GM10248 (cell line): ENCODE data around the gene ANKRD29.

Source experiments
- CTCF ChIA-PET: fragments of 300-600 bp; sonication (Branson Sonifier 250); formaldehyde crosslinking; extraction: SDS; loops from one replicate; lab custom pipeline; 2021; ENCODE audit warnings: antibody characterized with exemption; lab: Yijun Ruan, JAX
- POLR2A ChIA-PET: fragments of 350-650 bp; sonication (Branson Sonifier 250); formaldehyde crosslinking; extraction: SDS; loops from one replicate; lab custom pipeline; 2020; ENCODE audit warnings: antibody characterized with exemption; lab: Yijun Ruan, JAX
- DNase-seq: peaks from one replicate; pipeline ENCODE4 v3.0.0; 2012; ENCODE audit errors: extremely low spot score
- TF ChIP-seq, protein P1 (sequence below): IDR thresholded peaks from 2 replicates; pipeline ENCODE4 v1.5.1; 2012; ENCODE audit warnings: mild to moderate bottlenecking, low read depth; ENCODE audit errors: extremely low read depth, missing control alignments, control extremely low read depth

ANKRD29 gene

DNA sequence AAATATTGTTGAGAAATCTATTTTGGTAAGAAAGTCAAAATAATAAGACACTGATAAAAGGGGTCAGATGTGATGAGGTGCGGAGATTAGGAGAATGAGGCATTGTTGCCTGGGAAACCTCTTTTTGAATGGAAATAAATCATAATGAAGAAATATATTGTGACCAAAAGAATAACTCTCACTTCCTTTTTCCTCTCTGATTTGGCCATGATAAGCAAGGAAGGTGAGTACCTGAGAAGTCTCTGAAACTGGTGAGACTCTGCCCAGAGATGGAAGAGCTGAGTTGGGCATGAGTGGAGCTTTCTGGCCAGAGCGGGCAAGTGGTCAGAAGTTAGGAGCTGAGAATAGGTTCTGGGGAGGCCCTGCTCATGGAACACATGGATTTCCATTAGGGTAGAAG lies 38.3 kb upstream of the ANKRD29 start:
- POLR2A ChIA-PET: no interaction called here
- CTCF ChIA-PET: interaction anchor here (1.0 kb wide), 1 partner anchor 79 kb away, joined by 3 read pairs; no protein-coding TSS in a partner anchor
- no peak for DNase-seq
- TF ChIP-seq, protein P1, sequence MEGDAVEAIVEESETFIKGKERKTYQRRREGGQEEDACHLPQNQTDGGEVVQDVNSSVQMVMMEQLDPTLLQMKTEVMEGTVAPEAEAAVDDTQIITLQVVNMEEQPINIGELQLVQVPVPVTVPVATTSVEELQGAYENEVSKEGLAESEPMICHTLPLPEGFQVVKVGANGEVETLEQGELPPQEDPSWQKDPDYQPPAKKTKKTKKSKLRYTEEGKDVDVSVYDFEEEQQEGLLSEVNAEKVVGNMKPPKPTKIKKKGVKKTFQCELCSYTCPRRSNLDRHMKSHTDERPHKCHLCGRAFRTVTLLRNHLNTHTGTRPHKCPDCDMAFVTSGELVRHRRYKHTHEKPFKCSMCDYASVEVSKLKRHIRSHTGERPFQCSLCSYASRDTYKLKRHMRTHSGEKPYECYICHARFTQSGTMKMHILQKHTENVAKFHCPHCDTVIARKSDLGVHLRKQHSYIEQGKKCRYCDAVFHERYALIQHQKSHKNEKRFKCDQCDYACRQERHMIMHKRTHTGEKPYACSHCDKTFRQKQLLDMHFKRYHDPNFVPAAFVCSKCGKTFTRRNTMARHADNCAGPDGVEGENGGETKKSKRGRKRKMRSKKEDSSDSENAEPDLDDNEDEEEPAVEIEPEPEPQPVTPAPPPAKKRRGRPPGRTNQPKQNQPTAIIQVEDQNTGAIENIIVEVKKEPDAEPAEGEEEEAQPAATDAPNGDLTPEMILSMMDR: no peak

DNA sequence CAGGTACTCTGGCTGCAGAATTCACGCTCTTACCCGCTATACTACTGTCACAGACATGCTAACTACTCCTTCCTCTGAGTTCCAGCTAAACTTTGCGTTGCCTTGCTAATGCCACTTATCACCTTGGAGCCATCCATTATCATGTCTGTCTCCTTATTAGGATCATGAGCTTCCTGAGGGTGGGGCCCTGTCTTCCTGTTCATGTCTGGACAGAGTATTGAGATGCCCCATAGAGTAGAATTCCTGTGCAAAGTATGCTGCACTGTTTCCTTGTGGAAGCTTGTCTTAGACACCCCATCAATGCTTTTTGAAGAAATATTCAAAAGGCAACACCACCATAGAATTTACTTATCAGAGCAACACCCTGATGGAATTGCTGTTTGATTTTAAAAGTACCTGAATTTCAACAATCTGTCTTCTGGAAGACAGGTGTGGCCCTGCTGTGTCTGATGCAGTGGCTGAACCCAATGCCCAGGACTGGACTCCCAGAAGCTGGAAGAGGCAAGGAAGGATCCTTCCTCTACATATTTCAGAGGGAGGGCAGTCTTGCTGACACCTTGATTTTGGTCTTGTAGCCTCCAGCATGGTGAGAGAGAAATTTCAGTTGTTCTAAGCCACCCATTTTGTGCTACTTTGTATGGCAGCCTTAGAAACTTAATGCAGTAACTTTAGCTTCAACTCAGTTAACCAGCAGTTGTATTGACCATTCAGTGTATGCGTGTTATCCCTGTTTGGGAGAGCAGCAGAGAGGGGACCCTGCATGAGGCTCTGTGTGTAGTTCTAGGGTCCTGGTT lies 32.1 kb upstream of the ANKRD29 start:
- CTCF ChIA-PET: interaction anchor here (0.6 to 4.3 kb wide), 5 partner anchors 9 to 73 kb away, joined by 3 to 25 read pairs (median 5); no protein-coding TSS in a partner anchor
- TF ChIP-seq, protein P1: no peak
- POLR2A ChIA-PET: no interaction called here
- no peak for DNase-seq

- TF ChIP-seq, protein P1: no peak
- ChIA-PET CTCF (interaction anchor here (1.6 to 4.3 kb wide), 2 partner anchors 10 to 34 kb away, joined by 4 to 25 read pairs; no protein-coding TSS in a partner anchor), POLR2A (no interaction called here)
- no peak for DNase-seq
These were observed 31.1 kb upstream of the ANKRD29 start for GRCh38 chr18:23693846-23694245.

DNA sequence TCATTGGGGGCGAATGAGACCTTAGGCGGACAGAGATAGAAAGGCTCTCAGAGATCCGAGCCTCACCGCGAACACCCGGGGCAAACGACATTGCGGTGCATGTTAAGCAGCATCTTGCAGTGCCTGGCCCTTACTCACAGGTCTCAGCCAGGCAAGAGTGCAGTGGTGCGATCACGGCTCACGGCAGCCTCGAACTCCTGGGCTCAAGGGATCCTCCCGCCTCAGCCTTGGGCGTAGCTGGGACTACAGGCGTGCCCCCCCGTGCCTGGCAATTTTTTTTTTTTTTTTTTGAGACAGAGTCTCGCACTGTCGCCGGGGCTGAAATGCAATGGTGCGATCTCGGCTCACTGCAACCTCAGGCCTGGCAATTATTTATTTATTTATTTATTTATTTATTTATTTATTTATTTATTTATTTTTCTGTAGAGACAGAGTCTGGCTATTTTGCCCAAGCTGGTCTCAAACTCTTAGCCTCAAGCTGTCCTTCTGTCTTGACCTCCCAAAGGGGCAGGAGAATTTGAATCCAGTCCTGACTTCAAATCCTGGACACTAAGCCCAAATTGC lies 27.9 kb upstream of the ANKRD29 start:
- TF ChIP-seq, protein P1: no peak
- ChIA-PET CTCF (interaction anchor here (4.3 kb wide), 1 partner anchor 13 kb away, joined by 25 read pairs; no protein-coding TSS in a partner anchor), POLR2A (no interaction called here)
- DNase-seq: no peak

- TF ChIP-seq, protein P1: no peak
- POLR2A ChIA-PET: no interaction called here
- peak; percentile 26 for DNase-seq
- CTCF ChIA-PET: no interaction called here
These were observed 27.1 kb upstream of the ANKRD29 start for GRCh38 chr18:23689616-23690504.

GRCh38 chr18:23689031-23689615 lies 26.4 kb upstream of the ANKRD29 start, which contains the start of gene LAMA3:
Gene LAMA3 (plus strand): TSS chr18:23689453. CDS start chr18:23689684, 231 bp downstream.
- DNase-seq: peak; percentile 37
- POLR2A ChIA-PET: no interaction called here

More at GRCh38 chr18:23689031-23689615, 26.4 kb upstream of the ANKRD29 start, which contains the start of gene LAMA3:
- TF ChIP-seq, protein P1: peak; percentile 12
- CTCF ChIA-PET: no interaction called here
